ENCODE results near the gene DEFB119. TPM values are rescaled to one million over a fixed set of nuclear protein-coding genes. Genes with fewer than 3 reads are reported as not detected.

DEFB119 gene
- total and polyA plus RNA-seq, 5 donors from 2014 or later = not detected

DNA sequence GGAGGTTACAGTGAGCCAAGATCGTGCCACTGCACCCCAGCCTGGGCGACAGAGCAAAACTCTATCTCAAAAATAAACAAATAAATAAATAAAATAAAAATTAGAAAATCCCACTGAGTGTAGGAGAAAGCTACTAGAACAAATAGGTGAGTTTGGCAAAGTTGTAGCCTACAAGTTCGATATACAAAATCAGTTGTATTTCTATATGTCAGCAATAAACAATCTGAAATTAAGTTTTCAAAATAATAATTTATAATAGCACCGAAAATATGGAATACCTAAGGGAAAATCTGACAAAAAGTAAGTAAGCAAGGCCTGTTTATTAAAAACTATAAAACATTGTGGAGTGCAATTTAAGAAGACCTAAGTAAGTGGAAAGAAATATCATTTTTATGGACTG lies 27.1 kb downstream of the DEFB119 start:
- no peaks in the 10 kb centered on the region for H3K36me3 Mint-ChIP-seq
- H3K27ac Mint-ChIP-seq = no peak overlapping the region
- H3K4me1 Mint-ChIP-seq = no peaks in the 10 kb centered on the region
- H3K9me3 ChIP-seq (ENCODE audit: control insufficient read depth in 2 of 2, low read length in 2 of 2) = no peaks in the 10 kb centered on the region
- H3K36me3 ChIP-seq (ENCODE audit: control insufficient read depth, insufficient read depth, low read length) = no peaks in the 10 kb centered on the region
- H3K27me3 Mint-ChIP-seq = no peaks in the 10 kb centered on the region
- no peak overlapping the region for H3K27ac ChIP-seq (ENCODE audit: insufficient read depth, low read length, poor library complexity, severe bottlenecking)
- H3K4me3 ChIP-seq (ENCODE audit: low read depth, low read length) = no peak overlapping the region
- H3K4me3 Mint-ChIP-seq = no peak overlapping the region
- H3K4me1 ChIP-seq (ENCODE audit: control insufficient read depth, insufficient read depth, low read length, poor library complexity, severe bottlenecking) = no peaks in the 10 kb centered on the region
- peaks cover 0 to 4% (median 0%) of the 10 kb centered on the region in 7 donors for H3K9me3 Mint-ChIP-seq
- DNase-seq (no peak), ATAC-seq (ENCODE audit: low read depth in 2 of 2) (no peak)
- H3K27me3 ChIP-seq (ENCODE audit: control insufficient read depth, insufficient read depth, low read length) = no peaks in the 10 kb centered on the region

DNA sequence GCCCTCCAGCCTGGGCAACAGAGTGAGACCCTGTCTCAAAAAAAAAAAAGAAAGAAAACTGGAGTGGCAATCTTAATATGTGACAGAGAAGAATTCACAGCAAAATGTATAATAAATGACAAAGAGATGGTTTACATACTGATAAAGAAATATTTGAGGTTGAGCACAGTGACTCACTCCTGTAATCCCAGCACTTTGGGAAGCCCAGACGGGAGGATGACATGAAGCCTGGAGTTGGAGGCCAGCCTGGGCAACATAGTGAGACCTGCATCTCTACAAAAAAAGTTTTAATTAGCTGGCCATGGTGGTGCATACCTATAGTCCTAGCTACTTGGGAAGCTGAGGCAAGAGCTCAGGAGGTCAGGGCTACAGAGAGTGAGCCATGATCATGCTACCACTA lies 34.4 kb downstream of the DEFB119 start:
- no peaks in the 10 kb centered on the region for H3K9me3 ChIP-seq (ENCODE audit: control insufficient read depth in 2 of 2, low read length in 2 of 2)
- Mint-ChIP-seq H3K27me3 (no peaks in the 10 kb centered on the region), H3K4me3 (no peak overlapping the region), H3K27ac (no peak overlapping the region), H3K36me3 (no peaks in the 10 kb centered on the region), H3K4me1 (no peaks in the 10 kb centered on the region), H3K9me3 (peaks cover 0 to 2% (median 0%) of the 10 kb centered on the region in 7 donors)
- ATAC-seq (ENCODE audit: low read depth in 2 of 2) = no peak
- no peak for DNase-seq
- no peaks in the 10 kb centered on the region for H3K27me3 ChIP-seq (ENCODE audit: control insufficient read depth, insufficient read depth, low read length)
- H3K27ac ChIP-seq (ENCODE audit: insufficient read depth, low read length, poor library complexity, severe bottlenecking) = no peak overlapping the region
- no peak overlapping the region for H3K4me3 ChIP-seq (ENCODE audit: low read depth, low read length)
- H3K36me3 ChIP-seq (ENCODE audit: control insufficient read depth, insufficient read depth, low read length) = no peaks in the 10 kb centered on the region
- no peaks in the 10 kb centered on the region for H3K4me1 ChIP-seq (ENCODE audit: control insufficient read depth, insufficient read depth, low read length, poor library complexity, severe bottlenecking)

DNA sequence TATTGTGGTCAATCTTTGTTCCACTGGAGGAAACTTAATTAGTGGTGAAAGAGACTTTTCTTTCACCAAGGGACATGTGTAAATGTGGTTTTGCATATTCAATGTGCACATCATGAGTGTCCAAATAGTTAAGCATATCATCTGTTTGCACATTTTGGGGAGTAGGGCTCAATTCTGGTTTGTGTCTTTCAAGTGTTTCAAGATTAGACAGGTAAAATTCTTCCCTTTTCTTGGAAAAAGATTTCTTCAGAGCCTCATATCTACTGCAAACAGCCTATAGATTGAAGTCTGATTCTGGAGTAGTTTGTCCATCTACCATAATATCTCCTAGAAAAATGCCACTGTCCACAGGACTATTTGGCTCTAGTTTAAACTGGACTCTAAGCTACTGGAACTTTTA lies 48.9 kb downstream of the DEFB119 start:
- no peak for ATAC-seq (ENCODE audit: low read depth in 2 of 2)
- Histone ChIP-seq H3K4me3 (ENCODE audit: low read depth, low read length) (no peak overlapping the region), H3K27ac (ENCODE audit: insufficient read depth, low read length, poor library complexity, severe bottlenecking) (no peak overlapping the region), H3K4me1 (ENCODE audit: control insufficient read depth, insufficient read depth, low read length, poor library complexity, severe bottlenecking) (no peaks in the 10 kb centered on the region), H3K27me3 (ENCODE audit: control insufficient read depth, insufficient read depth, low read length) (no peaks in the 10 kb centered on the region), H3K36me3 (ENCODE audit: control insufficient read depth, insufficient read depth, low read length) (no peaks in the 10 kb centered on the region), H3K9me3 (ENCODE audit: control insufficient read depth in 2 of 2, low read length in 2 of 2) (no peaks in the 10 kb centered on the region)
- Mint-ChIP-seq H3K27ac (no peak overlapping the region), H3K9me3 (peaks cover 0 to 6% (median 1%) of the 10 kb centered on the region in 7 donors), H3K27me3 (peaks cover 4% of the 10 kb centered on the region), H3K36me3 (no peaks in the 10 kb centered on the region), H3K4me3 (no peak overlapping the region), H3K4me1 (no peaks in the 10 kb centered on the region)
- DNase-seq = no peak

DNA sequence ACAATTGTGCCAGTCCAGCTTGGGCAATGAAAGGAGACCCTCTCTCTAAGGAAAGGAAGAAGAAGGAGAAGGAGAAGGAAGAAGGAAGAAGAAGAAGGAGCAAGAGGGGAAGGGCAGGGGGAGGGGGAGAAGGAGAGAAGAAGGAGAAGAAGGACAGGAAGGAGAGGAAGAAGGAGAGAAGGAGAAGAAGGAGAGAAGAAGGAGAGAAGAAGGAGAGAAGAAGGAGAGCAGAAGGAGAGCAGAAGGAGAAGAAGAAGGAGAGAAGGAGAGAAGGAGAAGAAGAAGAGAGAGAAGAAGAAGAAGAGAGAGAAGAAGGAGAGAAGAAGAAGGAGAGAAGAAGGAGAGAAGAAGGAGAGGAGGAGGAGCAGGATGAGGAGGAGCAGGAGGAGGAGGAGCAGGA lies 59.5 kb downstream of the DEFB119 start:
- H3K36me3 Mint-ChIP-seq = no peaks in the 10 kb centered on the region

More for the DNA sequence above, 59.5 kb downstream of the DEFB119 start:
- no peaks in the 10 kb centered on the region for H3K36me3 ChIP-seq (ENCODE audit: control insufficient read depth, insufficient read depth, low read length)
- Mint-ChIP-seq H3K27ac (no peak overlapping the region), H3K4me3 (no peak overlapping the region), H3K4me1 (no peaks in the 10 kb centered on the region), H3K27me3 (no peaks in the 10 kb centered on the region), H3K9me3 (peaks cover 0 to 9% (median 1%) of the 10 kb centered on the region in 7 donors)
- no peak for DNase-seq
- H3K9me3 ChIP-seq (ENCODE audit: control insufficient read depth in 2 of 2, low read length in 2 of 2) = no peaks in the 10 kb centered on the region
- no peaks in the 10 kb centered on the region for H3K4me1 ChIP-seq (ENCODE audit: control insufficient read depth, insufficient read depth, low read length, poor library complexity, severe bottlenecking)
- H3K27me3 ChIP-seq (ENCODE audit: control insufficient read depth, insufficient read depth, low read length) = no peaks in the 10 kb centered on the region
- H3K4me3 ChIP-seq (ENCODE audit: low read depth, low read length) = no peak overlapping the region
- ATAC-seq (ENCODE audit: low read depth in 2 of 2) = no peak
- no peak overlapping the region for H3K27ac ChIP-seq (ENCODE audit: insufficient read depth, low read length, poor library complexity, severe bottlenecking)

Other genes starting within 250 kb of the DEFB119 start
- gene DEFB115, start 132.9 kb downstream of the DEFB119 start, total RNA-seq = not detected
- not detected for gene DEFB115, start 132.9 kb downstream of the DEFB119 start, polyA plus RNA-seq
- gene DEFB116, start 82.0 kb downstream of the DEFB119 start, total RNA-seq = not detected
- not detected for gene DEFB116, start 82.0 kb downstream of the DEFB119 start, polyA plus RNA-seq
- gene DEFB118, start 22.0 kb downstream of the DEFB119 start, total RNA-seq = not detected
- not detected for gene DEFB118, start 22.0 kb downstream of the DEFB119 start, polyA plus RNA-seq
- not detected for gene DEFB121, start 15.6 kb upstream of the DEFB119 start, total RNA-seq
- gene DEFB121, start 15.6 kb upstream of the DEFB119 start, polyA plus RNA-seq = not detected
- gene DEFB123, start 50.0 kb upstream of the DEFB119 start, total RNA-seq = not detected
- gene DEFB123, start 50.0 kb upstream of the DEFB119 start, polyA plus RNA-seq = not detected
- gene DEFB124, start 84.5 kb upstream of the DEFB119 start, total RNA-seq = not detected
- not detected for gene DEFB124, start 84.5 kb upstream of the DEFB119 start, polyA plus RNA-seq
- gene REM1, start 84.7 kb upstream of the DEFB119 start, total RNA-seq = not detected
- not detected for gene REM1, start 84.7 kb upstream of the DEFB119 start, polyA plus RNA-seq
- gene HM13, start 123.9 kb upstream of the DEFB119 start, total RNA-seq = 111 TPM
- 100 to 1,000 TPM; 119 to 142 (median 137) TPM for gene HM13, start 123.9 kb upstream of the DEFB119 start, polyA plus RNA-seq
- gene ID1, start 214.7 kb upstream of the DEFB119 start, total RNA-seq = 9.4 TPM
- 1 to 10 TPM in 2 of 4 donors, under 1 TPM in 2; 0.71 to 2.6 (median 0.91) TPM for gene ID1, start 214.7 kb upstream of the DEFB119 start, polyA plus RNA-seq
- not detected for gene COX4I2, start 247.3 kb upstream of the DEFB119 start, total RNA-seq
- not detected for gene COX4I2, start 247.3 kb upstream of the DEFB119 start, polyA plus RNA-seq

All from CD4-positive, CD25-positive, alpha-beta regulatory T cell (primary cell).